IgD-negative memory B cell (primary cell): Measurements from ENCODE around the gene HAND1. TPM values are rescaled to one million over a fixed set of nuclear protein-coding genes. Genes with fewer than 3 reads are reported as not detected.

ENCODE experiments used
- H3K27ac Mint-ChIP-seq, 3 donors: one replicate each; pipeline ENCODE4 v1.8.0; 2020 to 2022; ENCODE audit warnings: mild to moderate bottlenecking in 3 of 3, mixed read lengths in 3 of 3, moderate library complexity in 1 of 3
- H3K27me3 Mint-ChIP-seq: one replicate; pipeline ENCODE4 v1.8.0; 2021; ENCODE audit warnings: mixed read lengths
- H3K36me3 Mint-ChIP-seq: one replicate; pipeline ENCODE4 v1.8.0; 2020; ENCODE audit warnings: mild to moderate bottlenecking, mixed read lengths
- H3K4me1 Mint-ChIP-seq, 3 donors: one replicate each; pipeline ENCODE4 v1.8.0; 2020 to 2022; ENCODE audit warnings: mixed read lengths in 3 of 3, mild to moderate bottlenecking in 1 of 3
- H3K4me3 Mint-ChIP-seq, 4 donors: one replicate each; pipeline ENCODE4 v1.8.0; 2020 to 2022; ENCODE audit warnings: mild to moderate bottlenecking in 4 of 4, mixed read lengths in 4 of 4, moderate library complexity in 3 of 4
- H3K9me3 Mint-ChIP-seq, 3 donors: one replicate each; pipeline ENCODE4 v1.8.0; 2020 to 2021; ENCODE audit warnings: mixed read lengths in 3 of 3, mild to moderate bottlenecking in 1 of 3
- polyA plus RNA-seq: library from polyadenylated mRNA; unstranded; fragments of 300-500 nt; fragmentation: Illumina TruSeq; gene quantifications from one replicate; pipeline ENCODE4 v1.2.3, GENCODE V29; 2021

HAND1 gene
- polyA plus RNA-seq, 1 donor from 2014 or later = not detected

- Mint-ChIP-seq H3K27ac (no peak overlapping the region), H3K9me3 (no peaks in the 10 kb centered on the region)
These were observed 36.3 kb upstream of the HAND1 start for GRCh38 chr5:154514331-154514730.

GRCh38 chr5:154513669-154514084, 35.6 kb upstream of the HAND1 start:
- Mint-ChIP-seq H3K27ac (no peak overlapping the region), H3K27me3 (peaks cover 21% of the 10 kb centered on the region), H3K36me3 (no peaks in the 10 kb centered on the region), H3K4me1 (peaks cover 0 to 6% (median 3%) of the 10 kb centered on the region in 3 donors), H3K4me3 (peak overlapping the region in 1 of 4 donors; percentile 11), H3K9me3 (no peaks in the 10 kb centered on the region)

More at GRCh38 chr5:154514331-154514730, 36.3 kb upstream of the HAND1 start:
- Mint-ChIP-seq H3K4me1 (peaks cover 0 to 6% (median 3%) of the 10 kb centered on the region in 3 donors), H3K4me3 (no peak overlapping the region), H3K36me3 (no peaks in the 10 kb centered on the region), H3K27me3 (peaks cover 17% of the 10 kb centered on the region)

GRCh38 chr5:154511984-154512383, 34.0 kb upstream of the HAND1 start:
- no peak overlapping the region for H3K4me3 Mint-ChIP-seq
- H3K4me1 Mint-ChIP-seq = peaks cover 0 to 6% (median 3%) of the 10 kb centered on the region in 3 donors
- no peak overlapping the region for H3K27ac Mint-ChIP-seq
- no peaks in the 10 kb centered on the region for H3K9me3 Mint-ChIP-seq
- H3K36me3 Mint-ChIP-seq = no peaks in the 10 kb centered on the region
- H3K27me3 Mint-ChIP-seq = peaks cover 16% of the 10 kb centered on the region

GRCh38 chr5:154509784-154510555, 31.9 kb upstream of the HAND1 start:
- H3K4me3 Mint-ChIP-seq = no peak overlapping the region
- H3K36me3 Mint-ChIP-seq = no peaks in the 10 kb centered on the region
- H3K9me3 Mint-ChIP-seq = no peaks in the 10 kb centered on the region
- H3K4me1 Mint-ChIP-seq = peaks cover 0 to 8% (median 3%) of the 10 kb centered on the region in 3 donors
- H3K27ac Mint-ChIP-seq = no peak overlapping the region
- peaks cover 13% of the 10 kb centered on the region for H3K27me3 Mint-ChIP-seq

GRCh38 chr5:154508114-154508513, 30.1 kb upstream of the HAND1 start:
- no peak overlapping the region for H3K27ac Mint-ChIP-seq
- no peak overlapping the region for H3K4me3 Mint-ChIP-seq
- H3K4me1 Mint-ChIP-seq = peaks cover 6 to 13% (median 7%) of the 10 kb centered on the region in 3 donors
- H3K27me3 Mint-ChIP-seq = peaks cover 9% of the 10 kb centered on the region
- no peaks in the 10 kb centered on the region for H3K9me3 Mint-ChIP-seq
- H3K36me3 Mint-ChIP-seq = no peaks in the 10 kb centered on the region

GRCh38 chr5:154506716-154507080, 28.7 kb upstream of the HAND1 start:
- no peak overlapping the region for H3K4me3 Mint-ChIP-seq
- H3K4me1 Mint-ChIP-seq = peaks cover 6 to 15% (median 12%) of the 10 kb centered on the region in 3 donors
- no peaks in the 10 kb centered on the region for H3K9me3 Mint-ChIP-seq
- H3K27me3 Mint-ChIP-seq = peaks cover 9% of the 10 kb centered on the region
- no peaks in the 10 kb centered on the region for H3K36me3 Mint-ChIP-seq
- H3K27ac Mint-ChIP-seq = peak overlapping the region in 2 of 3 donors; percentile 62 to 96

GRCh38 chr5:154506049-154506715, 28.2 kb upstream of the HAND1 start:
- Mint-ChIP-seq H3K4me3 (no peak overlapping the region), H3K4me1 (peaks cover 6 to 15% (median 12%) of the 10 kb centered on the region in 3 donors), H3K9me3 (no peaks in the 10 kb centered on the region), H3K27me3 (peaks cover 7% of the 10 kb centered on the region), H3K27ac (peak overlapping the region in 1 of 3 donors; percentile 62), H3K36me3 (no peaks in the 10 kb centered on the region)

GRCh38 chr5:154505567-154505966, 27.5 kb upstream of the HAND1 start:
- Mint-ChIP-seq H3K27ac (no peak overlapping the region), H3K9me3 (no peaks in the 10 kb centered on the region), H3K36me3 (no peaks in the 10 kb centered on the region), H3K4me3 (no peak overlapping the region), H3K4me1 (peaks cover 6 to 15% (median 12%) of the 10 kb centered on the region in 3 donors), H3K27me3 (peaks cover 7% of the 10 kb centered on the region)

GRCh38 chr5:154503698-154504039, 25.6 kb upstream of the HAND1 start:
- no peaks in the 10 kb centered on the region for H3K9me3 Mint-ChIP-seq
- H3K4me3 Mint-ChIP-seq = peak overlapping the region; percentile 64 to 96 (median 86)
- no peaks in the 10 kb centered on the region for H3K36me3 Mint-ChIP-seq
- peaks cover 2% of the 10 kb centered on the region for H3K27me3 Mint-ChIP-seq
- peaks cover 6 to 12% (median 12%) of the 10 kb centered on the region in 3 donors for H3K4me1 Mint-ChIP-seq
- peak overlapping the region in 2 of 3 donors; percentile 84 to 94 for H3K27ac Mint-ChIP-seq

- H3K36me3 Mint-ChIP-seq = no peaks in the 10 kb centered on the region
- H3K9me3 Mint-ChIP-seq = no peaks in the 10 kb centered on the region
- peak overlapping the region in 1 of 3 donors; percentile 27 for H3K27ac Mint-ChIP-seq
- peaks cover 6 to 12% (median 12%) of the 10 kb centered on the region in 3 donors for H3K4me1 Mint-ChIP-seq
- H3K4me3 Mint-ChIP-seq = peak overlapping the region in 2 of 4 donors; percentile 64 to 89
- H3K27me3 Mint-ChIP-seq = no peaks in the 10 kb centered on the region
These were observed 24.2 kb upstream of the HAND1 start for GRCh38 chr5:154502180-154502579.

GRCh38 chr5:154501566-154501965, 23.5 kb upstream of the HAND1 start:
- H3K27ac Mint-ChIP-seq = peak overlapping the region in 1 of 3 donors; percentile 27
- H3K9me3 Mint-ChIP-seq = no peaks in the 10 kb centered on the region
- H3K4me3 Mint-ChIP-seq = no peak overlapping the region
- no peaks in the 10 kb centered on the region for H3K27me3 Mint-ChIP-seq
- peaks cover 6 to 12% (median 12%) of the 10 kb centered on the region in 3 donors for H3K4me1 Mint-ChIP-seq
- H3K36me3 Mint-ChIP-seq = no peaks in the 10 kb centered on the region

GRCh38 chr5:154498994-154499393, 21.0 kb upstream of the HAND1 start:
- Mint-ChIP-seq H3K27me3 (peaks cover 4% of the 10 kb centered on the region), H3K4me1 (peaks cover 6 to 12% (median 9%) of the 10 kb centered on the region in 3 donors), H3K4me3 (no peak overlapping the region), H3K36me3 (no peaks in the 10 kb centered on the region), H3K27ac (no peak overlapping the region), H3K9me3 (no peaks in the 10 kb centered on the region)

- Mint-ChIP-seq H3K4me1 (peaks cover 4 to 10% (median 7%) of the 10 kb centered on the region in 3 donors), H3K27ac (no peak overlapping the region), H3K36me3 (no peaks in the 10 kb centered on the region)
These were observed 20.6 kb upstream of the HAND1 start for GRCh38 chr5:154498591-154498990.

GRCh38 chr5:154494036-154494435, 16.0 kb upstream of the HAND1 start:
- Mint-ChIP-seq H3K4me3 (no peak overlapping the region), H3K4me1 (peaks cover 0 to 2% (median 0%) of the 10 kb centered on the region in 3 donors), H3K27ac (peak overlapping the region in 1 of 3 donors; percentile 40), H3K27me3 (peaks cover 28% of the 10 kb centered on the region), H3K9me3 (no peaks in the 10 kb centered on the region), H3K36me3 (no peaks in the 10 kb centered on the region)

More at GRCh38 chr5:154498591-154498990, 20.6 kb upstream of the HAND1 start:
- Mint-ChIP-seq H3K27me3 (peaks cover 8% of the 10 kb centered on the region), H3K9me3 (no peaks in the 10 kb centered on the region), H3K4me3 (no peak overlapping the region)

GRCh38 chr5:154493274-154493673, 15.2 kb upstream of the HAND1 start:
- H3K9me3 Mint-ChIP-seq = no peaks in the 10 kb centered on the region
- H3K27me3 Mint-ChIP-seq = peaks cover 32% of the 10 kb centered on the region
- H3K36me3 Mint-ChIP-seq = no peaks in the 10 kb centered on the region
- H3K4me3 Mint-ChIP-seq = no peak overlapping the region
- no peak overlapping the region for H3K27ac Mint-ChIP-seq
- H3K4me1 Mint-ChIP-seq = peaks cover 0 to 2% (median 0%) of the 10 kb centered on the region in 3 donors
